ENCODE results near the gene DGKG.

DGKG gene

DNA sequence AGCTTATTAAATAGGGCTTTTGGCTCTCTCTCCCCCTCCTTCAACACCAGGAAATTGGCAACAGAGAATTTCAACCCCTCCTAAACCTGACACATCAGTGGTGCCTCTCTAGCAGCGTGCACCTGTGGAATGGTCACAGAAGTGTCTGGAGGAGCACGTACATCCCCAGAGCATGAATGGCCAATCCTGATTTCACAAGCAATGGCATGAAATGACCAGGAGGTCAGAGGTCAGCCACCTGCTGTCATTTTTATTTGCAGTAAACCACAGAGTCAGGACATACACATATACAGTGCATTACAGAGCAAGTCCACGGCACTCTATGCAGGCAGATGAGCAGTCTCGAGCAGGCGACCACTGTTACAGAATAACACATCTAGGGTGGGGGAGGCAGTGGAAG lies 228.1 kb downstream of the DGKG start:
- TF ChIP-seq CTCF (IDR thresholded peaks at IDR 0.05; ENCODE audit: insufficient read depth, low read depth, low read length, missing control alignments): no peak
- no peak for DNase-seq (ENCODE audit: low read depth)
- no peak overlapping the region for H3K4me3 ChIP-seq (ENCODE audit: low read depth, low read length)

GRCh38 chr3:186132487-186132886 lies 229.5 kb downstream of the DGKG start:
- no peak for TF ChIP-seq CTCF (IDR thresholded peaks at IDR 0.05; ENCODE audit: insufficient read depth, low read depth, low read length, missing control alignments)
- no peak for DNase-seq (ENCODE audit: low read depth)
- H3K4me3 ChIP-seq (ENCODE audit: low read depth, low read length): no peak overlapping the region

DNA sequence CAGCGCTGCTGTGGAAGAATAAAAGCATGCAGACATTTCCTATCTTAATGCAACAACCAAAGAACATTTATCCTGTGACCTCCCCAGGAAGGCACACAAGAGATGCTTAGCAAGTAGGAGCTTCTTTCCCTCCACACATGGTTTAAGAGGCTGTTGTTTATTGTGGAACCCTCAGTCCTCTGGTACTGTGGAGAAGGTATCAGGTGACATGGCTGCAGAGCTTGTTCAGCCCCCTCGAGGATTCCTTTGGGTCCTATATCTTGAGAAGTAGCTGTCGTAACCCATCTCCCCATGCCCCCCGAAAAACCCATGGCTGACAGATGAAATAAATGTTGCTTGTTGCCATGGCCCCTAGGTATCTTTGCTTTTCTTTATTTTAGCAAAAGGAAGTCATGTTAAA lies 232.8 kb downstream of the DGKG start:
- no peak for DNase-seq (ENCODE audit: low read depth)
- no peak for TF ChIP-seq CTCF (IDR thresholded peaks at IDR 0.05; ENCODE audit: insufficient read depth, low read depth, low read length, missing control alignments)
- H3K4me3 ChIP-seq (ENCODE audit: low read depth, low read length): no peak overlapping the region

DNA sequence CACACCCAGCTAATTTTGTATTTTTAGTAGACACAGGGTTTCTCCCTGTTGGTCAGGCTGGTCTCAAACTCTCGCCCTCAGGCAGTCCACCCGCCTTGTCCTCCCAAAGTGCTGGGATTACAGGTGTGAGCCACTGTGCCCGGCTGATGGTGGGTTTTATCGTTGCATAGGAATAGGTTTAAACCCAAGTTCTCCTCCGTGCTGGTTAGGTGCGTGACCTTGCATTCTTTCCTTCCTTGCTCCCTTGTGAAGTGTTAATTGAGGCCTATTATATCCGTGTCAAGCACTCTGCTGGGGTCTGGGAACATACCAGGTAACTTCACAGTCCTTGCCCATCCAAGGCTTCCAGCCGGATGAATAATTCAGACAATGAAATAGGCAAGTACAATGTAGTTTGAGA lies 233.9 kb downstream of the DGKG start:
- DNase-seq (ENCODE audit: low read depth): no peak
- TF ChIP-seq CTCF (IDR thresholded peaks at IDR 0.05; ENCODE audit: insufficient read depth, low read depth, low read length, missing control alignments): no peak
- H3K4me3 ChIP-seq (ENCODE audit: low read depth, low read length): no peak overlapping the region

DNA sequence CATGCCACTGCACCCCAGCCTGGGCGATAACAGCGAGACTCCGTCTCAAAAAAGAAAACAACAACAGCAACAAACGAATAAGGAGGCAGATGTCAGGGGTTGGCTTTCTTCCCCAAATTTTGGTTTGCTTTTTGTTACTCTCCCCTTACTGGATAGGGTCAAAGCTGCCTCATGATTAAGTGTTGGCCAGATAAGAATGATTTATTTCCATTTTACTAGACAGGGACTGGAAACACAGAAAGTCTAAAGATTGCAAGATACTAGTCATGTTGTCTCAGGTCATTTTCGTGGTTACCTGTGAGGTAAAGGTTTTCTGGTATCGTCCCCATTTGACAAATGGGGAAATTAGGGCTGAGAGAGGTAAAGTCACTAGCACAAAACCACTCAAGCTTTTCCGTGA lies 234.6 kb downstream of the DGKG start:
- no peak overlapping the region for H3K4me3 ChIP-seq (ENCODE audit: low read depth, low read length)
- no peak for TF ChIP-seq CTCF (IDR thresholded peaks at IDR 0.05; ENCODE audit: insufficient read depth, low read depth, low read length, missing control alignments)
- DNase-seq (ENCODE audit: low read depth): no peak

- no peak for DNase-seq (ENCODE audit: low read depth)
- TF ChIP-seq CTCF (IDR thresholded peaks at IDR 0.05; ENCODE audit: insufficient read depth, low read depth, low read length, missing control alignments): no peak
- no peak overlapping the region for H3K4me3 ChIP-seq (ENCODE audit: low read depth, low read length)
These were observed 236.9 kb downstream of the DGKG start for GRCh38 chr3:186125118-186125517.

DNA sequence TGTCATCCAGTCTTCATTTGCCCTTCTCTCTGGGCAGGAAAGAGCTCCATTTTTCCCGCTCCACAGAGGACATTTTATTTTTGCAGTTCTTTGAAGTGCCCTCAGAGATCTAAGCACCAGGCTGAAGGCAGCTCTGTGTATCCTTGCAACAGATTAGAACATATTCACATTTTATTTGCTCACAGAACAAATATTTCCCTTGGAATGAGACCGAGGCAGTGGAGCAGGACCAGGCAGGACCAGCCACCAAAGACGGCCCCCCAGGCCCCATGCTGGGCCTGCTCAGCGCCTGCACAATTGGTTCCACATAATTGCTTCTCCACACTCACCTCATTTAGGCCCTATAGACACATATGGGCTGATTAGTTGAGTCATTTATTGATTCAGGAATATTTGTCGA lies 237.4 kb downstream of the DGKG start:
- no peak for TF ChIP-seq CTCF (IDR thresholded peaks at IDR 0.05; ENCODE audit: insufficient read depth, low read depth, low read length, missing control alignments)
- H3K4me3 ChIP-seq (ENCODE audit: low read depth, low read length): no peak overlapping the region
- no peak for DNase-seq (ENCODE audit: low read depth)
